HG02610 (cell line): ENCODE data around the gene PEAK1.
A peak's percentile ranks its signal among the peaks of the same experiment; 100 is the strongest.
"Not testable (repeated sequence)": the region's sequence is repeated elsewhere in the genome, so short reads cannot be mapped to it uniquely, and the experiment has no call there.

ENCODE experiments used
- ATAC-seq: cut with Tn5 transposase; IDR thresholded peaks from one replicate; pipeline ENCODE4 v1.9.1; 2021; ENCODE audit warnings: mild to moderate bottlenecking, moderate library complexity; ENCODE audit not compliant: unreplicated experiment

Gene PEAK1

GRCh38 chr15:77421370-77421700, 1.4 kb upstream of the PEAK1 start:
- no peak for ATAC-seq

- ATAC-seq, result peak; percentile 27
These were observed 886 bp upstream of the PEAK1 start, which contains the start of gene HMG20A for GRCh38 chr15:77420610-77421369. TSS of gene HMG20A (plus strand) at chr15:77420888. CDS start at chr15:77458408, 37,520 bp downstream.

- ATAC-seq, result peak; percentile 15
These were observed 703 bp downstream of the PEAK1 start for GRCh38 chr15:77418966-77419835.

DNA sequence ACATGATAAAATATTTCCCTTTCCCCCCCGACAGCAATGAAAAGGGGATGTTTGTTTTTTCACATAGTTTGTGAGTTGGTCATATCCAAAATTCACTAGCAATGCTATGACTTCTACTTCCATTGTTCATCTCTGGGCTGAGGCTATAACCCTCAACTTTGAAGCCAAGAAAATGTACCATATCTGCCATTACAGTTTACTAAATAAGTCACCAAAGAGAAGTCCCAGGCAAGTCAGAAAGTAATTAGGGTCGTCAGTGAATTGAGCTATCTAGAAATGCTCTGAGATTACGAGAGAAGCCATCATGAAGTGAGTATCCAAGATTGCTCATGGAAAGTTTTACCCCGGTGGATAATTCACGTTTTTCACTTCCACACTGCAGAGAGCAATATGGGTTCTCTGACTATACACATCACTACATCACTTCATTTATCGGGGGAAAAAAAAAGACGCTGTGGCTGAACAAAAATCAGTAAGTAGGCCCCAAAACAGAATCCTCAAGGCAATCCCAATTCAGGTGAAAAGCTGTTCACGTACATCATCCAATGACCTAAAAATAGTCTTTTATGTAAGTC, 1.4 kb downstream of the PEAK1 start:
- no peak for ATAC-seq

GRCh38 chr15:77417602-77418001, 2.3 kb downstream of the PEAK1 start:
- no peak for ATAC-seq

GRCh38 chr15:77416954-77417353, 3.0 kb downstream of the PEAK1 start:
- no peak for ATAC-seq

- ATAC-seq, result no peak
These were observed 3.8 kb downstream of the PEAK1 start for GRCh38 chr15:77416148-77416455.

DNA sequence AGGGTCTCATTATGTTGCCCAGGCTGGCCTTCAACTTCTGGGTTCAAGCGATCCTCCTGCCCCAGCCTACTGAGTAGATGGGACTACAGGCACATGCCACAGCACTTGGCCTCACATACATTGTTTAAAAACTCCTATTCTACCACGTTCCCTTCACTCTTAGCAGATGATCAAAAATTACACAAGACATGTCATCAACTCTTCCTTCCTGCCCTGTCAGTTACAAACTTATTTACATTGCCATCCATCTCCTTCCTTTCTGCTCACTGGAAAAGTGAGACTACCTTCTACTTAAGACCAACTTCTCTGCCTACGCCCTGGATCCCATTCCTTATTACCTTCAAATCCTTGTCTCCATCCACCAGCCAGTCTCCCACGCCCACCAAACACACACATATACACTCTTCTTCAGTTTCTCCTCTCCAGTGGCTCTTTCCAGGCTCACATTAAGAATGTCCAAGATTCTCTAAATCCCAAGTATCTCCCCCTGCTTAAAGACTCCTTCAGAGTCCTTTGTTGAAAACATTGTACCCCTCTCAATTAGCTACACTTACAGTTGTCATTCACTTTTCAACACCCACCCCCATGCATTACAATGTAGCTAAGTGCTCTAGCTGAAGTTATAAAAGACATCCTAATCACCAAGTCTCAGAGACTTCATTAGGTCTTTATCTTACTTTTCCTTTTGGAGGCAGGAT, 4.3 kb downstream of the PEAK1 start:
- no peak for ATAC-seq

- no peak for ATAC-seq
These were observed 5.0 kb downstream of the PEAK1 start for GRCh38 chr15:77414789-77415442.

- ATAC-seq, result no peak
These were observed 6.1 kb downstream of the PEAK1 start for GRCh38 chr15:77413699-77414349.

DNA sequence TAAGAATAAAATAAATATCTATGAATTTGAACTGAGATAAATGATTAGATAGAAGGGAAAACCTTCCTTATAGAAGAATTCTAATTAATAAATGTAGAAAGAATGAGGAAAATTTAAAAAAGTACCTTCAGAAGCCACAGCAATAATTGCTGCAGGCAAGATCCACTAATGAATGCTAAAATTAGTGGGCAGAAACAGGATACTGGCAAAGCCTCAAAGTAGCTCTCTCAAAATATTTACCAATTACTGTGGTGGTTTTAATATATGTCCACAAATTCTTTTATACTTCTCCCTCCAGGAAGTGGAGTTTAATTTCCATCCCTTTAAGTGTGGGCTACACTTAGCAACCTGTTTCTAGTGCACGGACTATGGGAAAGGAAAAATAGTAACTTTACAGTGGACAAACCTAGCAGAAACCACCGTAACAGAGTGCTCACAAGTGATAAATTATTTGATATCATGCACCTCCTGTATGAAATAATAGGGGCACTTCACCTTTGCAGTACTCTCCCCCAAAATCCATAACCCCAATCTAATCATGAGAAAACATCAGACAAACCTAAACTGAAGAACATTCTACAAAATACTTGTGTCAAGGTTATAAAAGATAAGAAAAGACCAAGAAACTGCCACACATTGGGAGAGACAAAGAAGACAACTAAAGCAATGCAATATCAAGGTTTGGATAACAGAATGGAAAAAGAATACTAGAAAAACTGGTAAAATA, 6.8 kb downstream of the PEAK1 start:
- no peak for ATAC-seq

DNA sequence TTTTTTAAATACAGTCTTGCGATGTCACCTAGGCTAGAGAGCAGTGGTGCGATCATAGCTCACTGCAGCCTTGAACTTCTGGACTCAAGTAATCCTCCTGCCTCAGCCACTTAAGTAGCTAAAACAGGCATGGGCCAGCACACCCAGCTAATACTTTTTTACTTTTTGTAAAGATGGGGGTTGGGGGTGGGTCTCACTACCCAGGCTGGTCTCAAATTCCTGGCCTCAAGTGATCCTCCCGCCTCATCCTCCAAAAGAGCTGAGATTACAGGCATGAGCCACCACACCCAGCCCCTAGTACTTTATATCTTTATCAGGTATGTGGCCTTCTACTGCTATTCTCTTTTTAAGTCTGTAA, 8.3 kb downstream of the PEAK1 start:
- ATAC-seq, result no peak

DNA sequence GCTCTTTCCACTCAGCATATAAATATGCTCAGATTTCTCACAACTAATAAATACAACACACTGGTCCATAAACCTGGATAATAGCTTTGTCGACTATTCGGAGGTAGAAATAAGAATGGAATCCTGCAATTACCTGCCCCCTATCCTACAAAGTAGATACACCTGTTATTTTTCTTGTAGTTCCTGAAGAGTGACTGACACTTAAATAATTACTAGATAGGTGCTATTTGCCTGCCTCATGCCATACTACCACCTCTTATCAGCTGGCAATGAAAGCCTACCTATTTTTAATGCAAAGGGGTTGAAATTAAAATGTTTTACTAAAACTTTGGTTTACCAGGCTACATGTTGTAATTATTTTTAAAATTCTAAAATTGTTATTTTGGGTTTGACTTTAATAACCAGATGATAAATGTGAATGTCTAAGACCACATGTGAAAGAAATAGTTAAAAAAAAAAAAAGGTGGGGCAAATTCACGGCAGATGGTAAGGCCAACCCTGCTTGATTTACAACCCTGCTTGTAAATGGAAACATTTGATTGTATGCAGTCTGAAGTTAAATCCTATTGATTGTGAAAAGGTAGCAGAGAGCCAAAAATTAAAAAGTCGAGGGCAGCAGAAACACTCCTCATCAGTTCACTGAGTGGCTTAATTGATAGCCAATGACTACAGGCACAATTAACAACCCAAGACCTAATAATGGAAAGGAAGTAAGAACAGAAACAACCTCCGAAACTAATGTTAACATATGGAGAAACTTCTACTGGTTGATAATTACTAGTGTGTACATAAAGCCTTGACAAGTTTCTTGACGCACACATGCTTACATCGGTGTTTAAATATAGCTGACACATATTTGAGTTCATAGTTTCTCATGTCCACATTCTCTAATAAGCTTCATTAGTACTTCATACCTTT, 8.9 kb downstream of the PEAK1 start:
- no peak for ATAC-seq

DNA sequence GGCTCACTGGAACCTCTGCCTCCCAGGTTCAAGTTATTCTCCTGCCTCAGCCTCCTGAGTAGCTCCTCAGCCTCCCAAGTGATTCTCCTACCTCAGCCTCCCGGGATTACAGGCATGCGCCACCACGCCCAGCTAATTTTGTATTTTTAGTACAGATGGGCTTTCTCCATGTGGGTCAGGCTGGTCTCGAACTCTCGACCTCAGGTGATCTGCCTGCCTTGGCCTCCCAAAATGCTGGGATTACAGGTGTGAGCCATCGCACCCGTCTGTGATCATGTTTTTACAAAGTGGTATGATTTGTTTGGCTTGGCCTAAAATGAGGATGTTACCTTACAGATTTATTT, 9.8 kb downstream of the PEAK1 start:
- ATAC-seq, result not testable (repeated sequence)

- ATAC-seq, result no peak
These were observed 10.4 kb downstream of the PEAK1 start for GRCh38 chr15:77409259-77410156.

DNA sequence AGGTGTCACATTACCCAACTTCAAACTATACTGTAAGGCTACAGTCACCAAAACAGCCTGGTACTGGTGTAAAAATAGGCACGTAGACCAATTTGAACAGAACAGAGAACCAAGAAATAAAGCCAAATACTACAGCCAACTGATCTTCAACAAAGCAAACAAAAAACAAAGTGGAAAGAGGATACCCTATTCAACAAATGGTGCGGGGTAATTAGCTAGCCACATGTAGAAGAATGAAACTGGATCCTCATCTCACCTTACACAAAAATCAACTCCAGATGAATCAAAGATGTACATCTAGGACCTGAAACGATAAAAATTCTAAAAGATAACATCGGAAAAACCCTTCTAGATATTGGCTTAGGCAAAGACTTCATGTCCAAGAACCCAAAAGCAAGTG, 13.1 kb downstream of the PEAK1 start:
- ATAC-seq, result no peak

- ATAC-seq, result not testable (repeated sequence)
These were observed 13.6 kb downstream of the PEAK1 start for GRCh38 chr15:77406173-77406759.
